Prostate gland (tissue), 2 donors: ENCODE data around the gene CEP250. TPM values are rescaled to one million over a fixed set of nuclear protein-coding genes. Genes with fewer than 3 reads are reported as not detected.

ENCODE experiments used
- DNase-seq: peaks from one replicate; pipeline ENCODE4 v3.0.0-alpha.2; 2019; ENCODE audit warnings: low spot score
- H3K27ac ChIP-seq, 2 donors: fragments of 200-600 bp; sonication (generic); 2 replicates each; pipeline ENCODE4 v1.5.1; 2017 to 2019
- H3K27me3 ChIP-seq: fragments of 200-600 bp; sonication (generic); replicated peaks from 2 replicates; pipeline ENCODE4 v1.5.1; 2019; ENCODE audit not compliant: insufficient read depth
- H3K36me3 ChIP-seq, 2 donors: fragments of 200-600 bp; sonication (generic); 1 replicate in 1 of 2; 2 replicates in 1 of 2; pipeline versions ENCODE4 v1.5.1 to v1.8.1; 2017 to 2019
- H3K4me1 ChIP-seq: fragments of 200-600 bp; sonication (generic); replicated peaks from 2 replicates; pipeline ENCODE4 v1.5.1; 2019
- H3K4me3 ChIP-seq, 2 donors: fragments of 200-600 bp; sonication (generic); 2 replicates each; pipeline ENCODE4 v1.5.1; 2017 to 2019
- H3K9me3 ChIP-seq: fragments of 200-600 bp; sonication (generic); 2 replicates; pipeline ENCODE4 v1.5.1; 2017
- CTCF ChIP-seq, 4 experiments: fragments of 200-600 bp in 2 of 4; fragments of 450-650 bp in 2 of 4; sonication (generic) in 2 of 4; IDR thresholded peaks; 1 replicate in 3 of 4; 2 replicates in 1 of 4; pipeline ENCODE4 v1.5.1; 2016 to 2019; ENCODE audit warnings: antibody characterized with exemption in 4 of 4, mild to moderate bottlenecking in 2 of 4, moderate library complexity in 2 of 4
- POLR2A ChIP-seq: fragments of 450-650 bp; IDR thresholded peaks from one replicate; pipeline ENCODE4 v1.6.1; 2016; ENCODE audit warnings: antibody characterized with exemption, mild to moderate bottlenecking
- POLR2AphosphoS5 ChIP-seq: sonication (generic); formaldehyde crosslinking; IDR thresholded peaks from one replicate; pipeline ENCODE4 v1.6.1; 2017; ENCODE audit warnings: antibody characterized with exemption
- WGBS: methylation state at CpG from one replicate; pipeline ENCODE4 v1.1.5; 2018; 5-methylcytosine and 5-hydroxymethylcytosine counted together
- intact Hi-C: fragments of 100-400 bp; cut with DNase I; formaldehyde crosslinking; loops from one replicate; pipeline ENCODE4 v1.14.2; 2022
- total RNA-seq, 2 donors: library from RNA; depleted of rRNA; stranded (reverse); fragments of >200 nt; gene quantifications; one replicate each; pipeline ENCODE4 v1.1.0, GENCODE V29; 2016

CEP250 gene
- 10 to 100 TPM; 35.2 to 36.9 TPM for total RNA-seq

- intact Hi-C loops = no loop called here
- Histone ChIP-seq H3K4me1 (peaks cover 5% of the 10 kb centered on the region), H3K4me3 (peak within 1 kb of the TSS; percentile 76 to 88), H3K9me3 (no peaks in the 10 kb centered on the region), H3K36me3 (no peaks in the 10 kb centered on the region), H3K27me3 (no peaks in the 10 kb centered on the region), H3K27ac (peak within 1 kb of the TSS; percentile 94 to 95)
- peak in 1 of 4 experiments; percentile 35 for TF ChIP-seq CTCF (IDR thresholded peaks at IDR 0.05)
- peak; percentile 69 for TF ChIP-seq POLR2A
- peak; percentile 79 for TF ChIP-seq POLR2AphosphoS5
- peak; percentile 90 for DNase-seq
- 0% methylated on average over 59 of the region's 59 CpGs for WGBS
These were observed at the start of gene CEP250 for GRCh38 chr20:35454881-35455609. Gene CEP250 (plus strand): TSS chr20:35455598. CDS start chr20:35462368, 6,770 bp downstream.

GRCh38 chr20:35405775-35406174, 49.6 kb upstream of the CEP250 start:
- no peak for DNase-seq
- intact Hi-C loops = no loop called here
- H3K36me3 ChIP-seq = peaks cover 0 to 3% of the 10 kb centered on the region in 2 donors

GRCh38 chr20:35408270-35408669, 47.1 kb upstream of the CEP250 start:
- Histone ChIP-seq H3K27me3 (no peaks in the 10 kb centered on the region), H3K4me1 (no peaks in the 10 kb centered on the region), H3K27ac (no peak overlapping the region), H3K9me3 (no peaks in the 10 kb centered on the region), H3K4me3 (no peak overlapping the region), H3K36me3 (peaks cover 0 to 3% of the 10 kb centered on the region in 2 donors)
- intact Hi-C loops = no loop called here
- DNase-seq = no peak
- 95% methylated on average over 3 of the region's 3 CpGs for WGBS
- TF ChIP-seq CTCF (IDR thresholded peaks at IDR 0.05) (no peak), POLR2A (no peak), POLR2AphosphoS5 (no peak)

More at GRCh38 chr20:35405775-35406174, 49.6 kb upstream of the CEP250 start:
- H3K27me3 ChIP-seq = no peaks in the 10 kb centered on the region
- no peak for TF ChIP-seq POLR2AphosphoS5
- H3K27ac ChIP-seq = no peak overlapping the region
- no peaks in the 10 kb centered on the region for H3K9me3 ChIP-seq
- no peak overlapping the region for H3K4me3 ChIP-seq
- WGBS = 96% methylated on average over 3 of the region's 3 CpGs
- H3K4me1 ChIP-seq = no peaks in the 10 kb centered on the region

GRCh38 chr20:35409542-35409941, 45.9 kb upstream of the CEP250 start:
- Histone ChIP-seq H3K27ac (no peak overlapping the region), H3K4me3 (no peak overlapping the region), H3K4me1 (no peaks in the 10 kb centered on the region), H3K36me3 (peaks cover 0 to 3% of the 10 kb centered on the region in 2 donors), H3K9me3 (no peaks in the 10 kb centered on the region), H3K27me3 (no peaks in the 10 kb centered on the region)
- 95% methylated on average over 3 of the region's 3 CpGs for WGBS
- intact Hi-C loops = no loop called here
- DNase-seq = no peak
- TF ChIP-seq CTCF (IDR thresholded peaks at IDR 0.05) (no peak), POLR2AphosphoS5 (no peak), POLR2A (no peak)

GRCh38 chr20:35410613-35411012, 44.8 kb upstream of the CEP250 start:
- 63% methylated on average over 6 of the region's 6 CpGs for WGBS
- Histone ChIP-seq H3K4me3 (peak overlapping the region in 1 of 2 donors; percentile 45), H3K27ac (no peak overlapping the region), H3K9me3 (no peaks in the 10 kb centered on the region), H3K36me3 (peaks cover 0 to 3% of the 10 kb centered on the region in 2 donors), H3K27me3 (no peaks in the 10 kb centered on the region), H3K4me1 (no peaks in the 10 kb centered on the region)
- intact Hi-C loops = no loop called here
- TF ChIP-seq POLR2AphosphoS5 (no peak), CTCF (IDR thresholded peaks at IDR 0.05) (no peak), POLR2A (no peak)
- no peak for DNase-seq
